Stimulated activated CD4-positive, alpha-beta T cell treated with anti-CD3 and anti-CD28 coated beads, Interleukin-1b, Interleukin-23, amount 100 ng/mL, for 24 hours (primary cell): ENCODE data around the gene RPL14.
A peak's percentile ranks its signal among the peaks of the same experiment; 100 is the strongest.
"Not testable (repeated sequence)": the region's sequence is repeated elsewhere in the genome, so short reads cannot be mapped to it uniquely, and the experiment has no call there.

Source experiments
- DNase-seq, 4 experiments: peaks; one replicate each; pipeline ENCODE4 v3.0.0-alpha.2; 2020; ENCODE audit warnings: low read depth in 4 of 4, low spot score in 1 of 4

Gene RPL14

GRCh38 chr3:40456940-40457823 is at the start of gene RPL14:
RPL14 (plus strand) TSS chr3:40457339; CDS start chr3:40457472, 133 bp downstream.
- peak; percentile 81 to 92 (median 89) for DNase-seq

GRCh38 chr3:40407611-40408010 is 49.5 kb upstream of the RPL14 start:
- no peak for DNase-seq

GRCh38 chr3:40414270-40414669 is 42.9 kb upstream of the RPL14 start:
- DNase-seq = no peak

GRCh38 chr3:40417845-40418543 is 39.1 kb upstream of the RPL14 start:
- no peak for DNase-seq

- DNase-seq = no peak
These were observed 34.3 kb upstream of the RPL14 start for GRCh38 chr3:40422861-40423260.

GRCh38 chr3:40427045-40427669 is 30.0 kb upstream of the RPL14 start:
- DNase-seq = no peak

GRCh38 chr3:40432793-40433192 is 24.3 kb upstream of the RPL14 start:
- DNase-seq = no peak

- DNase-seq = no peak
These were observed 19.2 kb upstream of the RPL14 start for GRCh38 chr3:40437889-40438288.

GRCh38 chr3:40445062-40445461 is 12.1 kb upstream of the RPL14 start:
- no peak for DNase-seq

GRCh38 chr3:40445880-40446279 is 11.3 kb upstream of the RPL14 start:
- no peak for DNase-seq

- DNase-seq = no peak
These were observed 6.7 kb upstream of the RPL14 start for GRCh38 chr3:40450438-40450837.

- DNase-seq = no peak
These were observed 5.6 kb upstream of the RPL14 start for GRCh38 chr3:40451551-40451950.

GRCh38 chr3:40452057-40452456 is 5.1 kb upstream of the RPL14 start:
- DNase-seq = no peak

- DNase-seq = no peak
These were observed 4.6 kb upstream of the RPL14 start for GRCh38 chr3:40452562-40452875.

GRCh38 chr3:40452876-40453730 is 4.0 kb upstream of the RPL14 start:
- DNase-seq = peak; percentile 77 to 92 (median 88)

GRCh38 chr3:40453933-40454332 is 3.2 kb upstream of the RPL14 start:
- no peak for DNase-seq

GRCh38 chr3:40455328-40455727 is 1.8 kb upstream of the RPL14 start:
- no peak for DNase-seq

- no peak for DNase-seq
These were observed 730 bp upstream of the RPL14 start for GRCh38 chr3:40456279-40456939.

GRCh38 chr3:40458473-40458872 is 1.3 kb downstream of the RPL14 start:
- no peak for DNase-seq

- not testable (repeated sequence) for DNase-seq
These were observed 3.3 kb downstream of the RPL14 start for GRCh38 chr3:40460481-40460880.

- DNase-seq = no peak
These were observed 4.0 kb downstream of the RPL14 start for GRCh38 chr3:40461161-40461560.
